NCI-H748 treated with DMSO at 0.1 percent for 48 hours (cell line): ENCODE measurements around the gene KIF26B.

Experiments
- DNase-seq: peaks from one replicate; lab custom pipeline; 2025; lab: John Stamatoyannopoulos, UW

KIF26B gene

DNA sequence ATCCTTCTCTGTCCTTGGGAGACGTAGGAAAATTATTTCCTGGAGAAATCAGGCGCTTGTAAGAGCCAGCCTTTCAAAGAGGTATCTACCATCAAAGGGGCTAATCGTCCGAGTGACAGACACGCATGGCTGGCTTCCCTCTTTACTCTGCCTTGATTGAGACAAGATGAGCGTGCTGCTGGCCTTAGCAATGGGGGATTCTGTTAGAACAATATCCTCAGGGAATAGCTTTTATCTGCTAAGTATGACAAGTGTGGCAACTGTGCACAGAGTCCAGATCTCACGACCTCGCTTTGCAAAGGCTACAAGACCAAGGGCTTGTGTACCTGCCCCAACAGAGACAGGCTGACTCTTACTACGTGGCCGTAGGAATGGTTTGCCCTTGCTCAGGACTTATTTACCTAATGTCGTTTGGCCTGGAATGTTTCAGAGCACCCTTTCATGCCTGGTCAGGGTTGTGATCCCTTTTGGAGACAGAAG is 417.1 kb downstream of the KIF26B start:
- no peak for DNase-seq

DNA sequence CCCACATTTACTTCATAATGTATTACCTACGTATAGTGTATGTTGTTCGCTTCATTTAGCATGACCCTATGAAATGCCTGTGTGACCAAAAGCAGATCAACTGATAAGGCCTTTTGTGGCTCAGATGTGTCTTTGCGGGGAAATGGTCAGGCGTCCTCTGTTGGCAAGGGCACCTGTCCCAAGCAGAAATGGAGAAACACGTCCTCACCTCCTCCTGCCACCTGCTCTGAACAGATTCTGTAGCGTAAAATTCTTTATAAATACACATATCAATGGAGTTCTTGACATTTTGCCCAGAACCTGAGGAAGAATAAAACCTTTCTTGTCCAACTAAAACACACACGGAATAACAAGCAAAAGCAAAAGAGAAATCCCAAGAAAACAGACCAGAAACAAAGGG is 417.9 kb downstream of the KIF26B start:
- DNase-seq = no peak

DNA sequence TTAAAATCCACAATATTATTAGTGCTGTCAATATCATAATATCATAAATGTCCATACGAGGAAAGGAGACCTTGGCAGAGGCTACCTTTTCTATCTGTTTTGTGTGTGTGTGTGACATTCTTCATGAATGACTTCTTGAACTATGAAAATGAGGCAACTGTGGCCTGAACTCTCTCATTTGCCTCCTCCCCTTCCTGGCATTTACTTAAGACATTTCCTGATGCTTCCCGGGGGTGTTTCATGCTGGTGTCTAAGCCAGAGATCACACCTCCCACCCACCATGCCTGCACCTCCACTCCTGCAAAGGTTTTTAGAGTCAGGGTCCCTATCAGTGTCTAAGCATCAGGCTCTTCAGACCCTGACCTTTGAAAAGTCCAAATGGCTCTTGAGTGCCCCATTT is 420.9 kb downstream of the KIF26B start:
- no peak for DNase-seq

DNA sequence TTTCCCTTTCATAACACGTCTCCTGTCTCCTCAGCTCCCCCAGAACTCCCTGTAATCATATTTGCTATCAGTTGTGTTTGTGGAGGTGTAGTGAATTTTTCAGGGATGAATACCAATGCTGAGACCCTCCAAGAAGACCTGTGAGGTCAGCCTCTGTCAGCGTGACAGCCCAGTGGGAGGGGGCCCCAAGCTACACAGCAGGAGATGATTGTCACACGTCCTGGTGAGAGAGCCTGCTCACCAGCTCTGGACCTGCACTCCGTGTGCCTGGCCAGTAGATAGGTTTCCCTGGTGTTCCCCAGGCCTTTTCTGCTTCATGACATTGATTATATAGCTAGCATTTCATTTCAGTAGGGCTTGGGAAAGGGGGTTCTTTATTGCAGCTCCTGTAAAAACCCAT is 421.5 kb downstream of the KIF26B start:
- no peak for DNase-seq

GRCh38 chr1:245577191-245578157 is 422.7 kb downstream of the KIF26B start:
- DNase-seq = no peak

- no peak for DNase-seq
Observed at GRCh38 chr1:245578308-245578707, 423.5 kb downstream of the KIF26B start.

DNA sequence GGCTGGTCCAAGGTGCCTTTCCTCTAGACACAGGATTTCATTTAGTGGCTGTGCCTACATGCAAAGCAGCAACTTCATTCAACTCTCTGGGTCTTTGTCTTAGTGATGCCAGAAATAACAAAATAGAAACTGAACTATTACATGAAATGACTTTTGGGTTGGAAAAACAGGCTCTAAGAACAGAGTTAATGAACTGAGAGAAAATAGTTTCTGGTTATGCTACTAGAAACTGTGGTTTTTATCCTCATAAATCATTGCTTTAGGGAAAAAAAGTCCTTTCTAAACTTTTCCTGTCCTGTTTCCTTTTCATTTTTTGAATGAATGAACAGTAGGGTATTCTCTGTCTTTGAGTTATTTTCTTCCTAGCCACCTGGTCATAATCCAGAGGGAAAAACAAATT is 424.0 kb downstream of the KIF26B start:
- DNase-seq = no peak

DNA sequence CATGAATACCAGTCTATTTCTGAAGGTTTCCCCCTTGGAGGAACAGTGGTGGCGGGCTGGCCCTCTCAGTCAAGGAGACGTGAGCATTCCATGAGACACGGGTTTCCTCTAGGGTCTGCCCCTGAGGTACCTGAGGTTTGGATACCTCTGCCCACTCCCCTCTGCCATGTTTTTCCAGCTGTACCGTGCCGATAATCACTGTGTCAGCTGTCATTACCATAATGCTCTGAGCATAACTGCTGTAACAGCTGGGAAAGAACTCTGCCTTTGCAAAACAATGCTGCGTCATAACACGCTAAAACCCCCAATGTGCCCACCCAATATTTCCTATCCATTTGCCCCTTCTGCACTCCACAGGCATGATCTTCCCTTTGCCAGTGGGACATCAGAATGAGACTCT is 425.1 kb downstream of the KIF26B start:
- no peak for DNase-seq

GRCh38 chr1:245580651-245581050 is 425.9 kb downstream of the KIF26B start:
- DNase-seq = no peak

- no peak for DNase-seq
Observed at GRCh38 chr1:245582026-245582425, 427.2 kb downstream of the KIF26B start.

DNA sequence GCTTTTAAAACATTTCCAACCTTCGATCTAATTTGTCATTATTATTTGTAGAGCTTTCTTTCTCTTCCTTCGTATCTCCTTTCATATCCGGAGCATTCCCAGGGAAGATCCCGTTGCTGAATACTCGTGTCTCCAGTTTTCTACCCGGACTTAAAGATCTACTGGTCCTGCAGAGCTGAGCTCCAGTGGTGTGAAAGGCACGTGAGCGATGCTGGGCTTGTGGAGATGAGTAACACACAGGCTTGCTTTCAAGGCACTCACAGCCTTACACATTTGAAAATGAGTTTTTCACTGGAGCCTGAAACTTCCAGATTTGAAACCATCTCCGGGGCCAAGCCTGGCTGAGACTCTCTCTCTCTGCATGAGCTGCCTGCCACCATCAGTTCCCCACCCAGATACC is 428.3 kb downstream of the KIF26B start:
- DNase-seq = no peak

GRCh38 chr1:245583575-245584330 is 429.0 kb downstream of the KIF26B start:
- DNase-seq = no peak

GRCh38 chr1:245585252-245585959 is 430.6 kb downstream of the KIF26B start:
- DNase-seq = no peak

DNA sequence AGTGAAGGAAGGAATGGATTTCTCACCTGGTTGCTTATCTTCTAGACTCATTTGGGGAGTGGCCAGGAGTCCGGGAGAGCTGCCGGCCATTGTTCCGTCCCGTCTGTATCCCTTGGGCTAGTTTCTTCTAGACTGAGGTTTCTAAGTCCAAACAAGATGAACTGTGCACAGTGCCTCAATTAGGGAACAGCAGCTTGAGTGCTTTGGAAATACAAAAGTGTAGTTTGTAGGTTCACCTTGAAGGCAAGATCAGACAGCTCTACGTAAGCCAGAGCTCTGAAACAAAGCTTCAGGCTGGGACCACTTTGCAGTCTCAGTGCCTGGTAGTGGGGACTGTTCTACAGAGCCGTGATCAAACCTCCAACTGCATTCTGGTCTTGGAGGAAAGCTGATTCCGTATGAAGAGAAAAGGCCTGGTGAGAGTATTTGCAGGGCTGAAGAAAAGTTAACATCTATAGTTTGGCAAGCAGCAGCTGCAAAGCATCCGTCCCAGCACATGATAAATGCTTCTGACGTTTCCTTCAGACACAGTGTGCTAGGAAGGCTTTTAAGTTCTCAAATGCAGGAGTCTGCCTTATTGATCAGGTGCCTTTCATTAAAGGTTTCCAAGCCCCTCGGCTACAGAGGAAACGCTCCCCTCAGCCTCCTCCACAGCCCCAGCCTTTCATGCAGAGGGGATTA is 432.8 kb downstream of the KIF26B start:
- DNase-seq = no peak

- no peak for DNase-seq
Observed at GRCh38 chr1:245588116-245588639, 433.4 kb downstream of the KIF26B start.

DNA sequence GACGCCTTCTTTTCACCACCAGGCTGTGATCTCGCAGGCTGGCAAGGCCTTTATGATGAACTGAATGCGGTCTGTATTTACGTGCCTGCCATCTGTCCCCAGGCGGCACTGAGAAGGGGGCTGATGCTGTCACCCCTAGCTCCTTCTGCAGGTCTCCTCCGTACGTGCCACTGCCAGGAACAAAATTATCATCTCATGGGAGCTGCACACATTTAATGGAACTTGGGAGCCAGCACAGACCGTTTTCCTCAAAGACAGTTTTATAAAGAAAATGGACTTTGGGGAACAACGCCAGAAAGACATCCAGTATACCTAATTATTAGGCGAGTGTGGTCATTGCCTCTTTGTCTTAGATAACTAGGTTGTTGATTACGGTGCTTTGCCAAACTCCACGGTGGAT is 434.5 kb downstream of the KIF26B start:
- no peak for DNase-seq

- no peak for DNase-seq
Observed at GRCh38 chr1:245589906-245590305, 435.1 kb downstream of the KIF26B start.

GRCh38 chr1:245590726-245591125 is 435.9 kb downstream of the KIF26B start:
- DNase-seq = no peak

DNA sequence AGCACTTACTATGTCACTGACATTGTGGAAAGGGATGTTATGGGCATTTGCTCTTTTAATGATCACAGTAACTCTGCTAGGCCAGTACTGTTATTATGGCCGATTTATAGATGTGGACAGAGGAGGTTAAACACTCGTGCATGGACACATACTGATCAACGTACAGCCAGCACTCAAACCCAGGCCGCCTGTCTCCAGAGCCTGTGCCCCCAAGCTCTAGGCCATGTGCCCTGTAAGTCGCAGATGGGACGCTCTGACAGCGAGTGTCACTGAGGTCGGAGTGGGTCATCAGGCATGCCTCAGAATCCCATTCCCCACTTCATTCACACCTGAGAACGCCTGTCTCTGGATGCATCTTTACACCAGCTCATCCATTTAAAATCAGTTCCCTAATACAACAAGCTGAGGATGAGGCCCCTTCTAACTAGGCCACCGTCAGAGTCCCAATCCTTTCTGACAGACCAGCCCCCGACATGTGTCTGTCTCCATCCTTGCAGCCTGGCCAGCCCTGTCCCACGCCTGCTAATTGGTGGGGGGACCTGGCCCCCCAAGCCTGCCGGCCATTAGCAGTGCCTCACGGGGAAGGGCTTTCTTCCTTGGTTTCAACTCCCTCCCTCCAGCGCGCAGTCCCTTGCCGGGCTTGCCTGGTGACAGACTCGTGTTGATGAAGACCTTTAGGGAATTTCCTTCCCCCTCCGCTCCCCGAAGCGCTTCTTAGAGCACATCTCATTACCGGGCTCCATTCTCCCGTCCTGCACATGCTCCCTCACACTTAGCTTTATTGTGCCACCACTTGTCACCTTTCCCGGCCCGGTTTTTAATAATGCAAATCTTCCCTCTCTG is 436.8 kb downstream of the KIF26B start:
- no peak for DNase-seq

- no peak for DNase-seq
Observed at GRCh38 chr1:245592189-245592460, 437.3 kb downstream of the KIF26B start.
